Fibroblast of mammary gland (primary cell): ENCODE results near the gene MAOA.

Experiments used
- DNase-seq: peaks from one replicate; pipeline ENCODE4 v3.0.0-alpha.2; 2010; ENCODE audit warnings: low read depth
- H3K4me3 ChIP-seq: 2 replicates; pipeline ENCODE4 v1.5.1; 2011; ENCODE audit warnings: low read depth, mild to moderate bottlenecking, low read length, moderate library complexity; ENCODE audit not compliant: control insufficient read depth
- TF ChIP-seq, protein P1 (sequence below): conservative IDR thresholded peaks from 2 replicates; pipeline ENCODE4 v1.5.1; 2011; ENCODE audit warnings: low read depth, low read length, inconsistent platforms; ENCODE audit not compliant: control insufficient read depth, insufficient read depth

Gene MAOA

DNA sequence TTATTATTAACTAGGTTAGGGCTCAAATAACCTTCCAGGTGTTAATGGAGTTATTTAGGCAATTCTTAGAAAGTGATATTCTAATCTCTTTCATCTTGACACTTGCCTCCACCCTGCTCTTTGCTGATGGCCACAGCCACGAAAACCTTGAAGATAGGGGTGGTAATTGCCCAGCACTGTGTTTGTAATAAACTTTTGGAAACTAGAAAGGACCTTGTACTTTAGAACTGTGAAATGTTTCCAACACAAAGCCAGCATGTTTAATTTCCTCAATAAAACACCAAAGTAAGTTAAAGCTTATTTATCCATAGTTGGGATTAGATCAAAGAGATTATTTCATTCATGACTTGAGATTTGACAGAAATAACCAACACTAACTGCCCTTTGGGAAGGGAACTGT lies 78.3 kb downstream of the MAOA start:
- no peak overlapping the region for H3K4me3 ChIP-seq
- no peak for DNase-seq
- TF ChIP-seq, protein P1, sequence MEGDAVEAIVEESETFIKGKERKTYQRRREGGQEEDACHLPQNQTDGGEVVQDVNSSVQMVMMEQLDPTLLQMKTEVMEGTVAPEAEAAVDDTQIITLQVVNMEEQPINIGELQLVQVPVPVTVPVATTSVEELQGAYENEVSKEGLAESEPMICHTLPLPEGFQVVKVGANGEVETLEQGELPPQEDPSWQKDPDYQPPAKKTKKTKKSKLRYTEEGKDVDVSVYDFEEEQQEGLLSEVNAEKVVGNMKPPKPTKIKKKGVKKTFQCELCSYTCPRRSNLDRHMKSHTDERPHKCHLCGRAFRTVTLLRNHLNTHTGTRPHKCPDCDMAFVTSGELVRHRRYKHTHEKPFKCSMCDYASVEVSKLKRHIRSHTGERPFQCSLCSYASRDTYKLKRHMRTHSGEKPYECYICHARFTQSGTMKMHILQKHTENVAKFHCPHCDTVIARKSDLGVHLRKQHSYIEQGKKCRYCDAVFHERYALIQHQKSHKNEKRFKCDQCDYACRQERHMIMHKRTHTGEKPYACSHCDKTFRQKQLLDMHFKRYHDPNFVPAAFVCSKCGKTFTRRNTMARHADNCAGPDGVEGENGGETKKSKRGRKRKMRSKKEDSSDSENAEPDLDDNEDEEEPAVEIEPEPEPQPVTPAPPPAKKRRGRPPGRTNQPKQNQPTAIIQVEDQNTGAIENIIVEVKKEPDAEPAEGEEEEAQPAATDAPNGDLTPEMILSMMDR: no peak

DNA sequence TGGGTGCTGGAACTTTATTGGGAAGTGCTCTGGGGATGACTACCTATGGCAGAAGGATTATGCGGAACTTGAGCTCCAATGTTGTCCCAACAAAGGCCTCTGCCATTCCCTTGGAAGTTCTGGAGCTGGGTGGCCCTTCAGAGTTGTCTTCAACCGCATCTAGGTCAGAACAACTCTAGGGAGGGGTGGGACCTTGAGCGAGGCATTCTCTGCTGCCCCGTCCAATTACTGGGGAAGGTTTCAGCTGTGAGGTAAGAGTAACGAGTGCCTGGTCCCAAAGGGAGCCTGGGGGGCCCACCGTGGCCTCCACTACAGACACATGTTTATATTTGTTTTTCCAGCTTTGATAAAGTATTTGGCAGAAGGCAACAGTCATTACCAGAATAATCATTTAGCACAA lies 79.4 kb downstream of the MAOA start:
- TF ChIP-seq, protein P1: no peak
- DNase-seq: no peak
- H3K4me3 ChIP-seq: no peak overlapping the region

DNA sequence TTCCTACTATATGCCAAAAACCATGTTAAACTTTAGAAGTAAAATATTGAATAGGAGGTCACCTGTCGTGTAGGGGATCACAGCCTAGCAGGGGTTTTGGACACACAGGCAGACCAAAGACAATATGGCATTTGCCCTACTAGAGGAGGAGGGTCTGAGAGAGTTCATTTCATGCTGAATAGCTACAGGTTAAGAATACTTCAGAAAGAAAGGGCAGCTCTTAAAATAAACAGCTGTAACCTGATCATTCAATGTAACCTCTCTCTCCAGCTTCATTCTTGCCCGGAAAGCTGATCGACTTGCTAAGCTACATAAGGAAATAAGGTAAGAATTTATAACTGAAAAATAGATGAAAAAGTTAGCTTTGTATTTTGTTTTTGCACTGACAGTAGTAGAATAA lies 79.9 kb downstream of the MAOA start:
- no peak overlapping the region for H3K4me3 ChIP-seq
- TF ChIP-seq, protein P1: no peak
- no peak for DNase-seq

DNA sequence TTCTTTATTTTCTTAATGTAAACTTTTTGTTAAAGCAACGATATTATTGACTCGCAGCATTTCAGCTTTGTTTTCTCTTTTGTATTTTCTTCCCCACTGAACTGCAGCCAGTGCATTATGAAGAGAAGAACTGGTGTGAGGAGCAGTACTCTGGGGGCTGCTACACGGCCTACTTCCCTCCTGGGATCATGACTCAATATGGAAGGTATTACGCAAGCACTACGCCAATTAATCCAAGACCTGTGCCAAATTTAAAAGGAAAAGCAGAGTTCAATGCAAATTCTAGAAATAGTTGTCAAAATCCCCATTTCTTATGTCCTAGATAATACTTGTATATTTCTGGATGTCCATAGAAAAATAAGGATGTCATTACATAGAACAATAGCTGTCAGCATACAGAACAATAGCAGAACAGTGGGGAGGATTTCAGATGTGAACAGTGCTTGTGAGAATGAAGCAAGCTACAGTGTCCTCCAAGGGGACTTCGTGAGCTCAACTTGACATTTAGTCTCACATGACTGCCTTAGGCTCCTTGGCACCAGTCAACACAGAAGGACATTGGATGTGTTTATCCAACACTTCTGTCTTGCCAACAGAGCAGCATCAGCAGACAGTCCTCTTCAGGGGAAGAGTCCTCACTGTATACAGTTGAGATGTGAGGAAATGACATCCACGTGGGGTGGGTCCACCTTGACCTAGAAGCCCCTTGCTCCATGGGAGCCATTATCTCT lies 85.9 kb downstream of the MAOA start:
- H3K4me3 ChIP-seq: no peak overlapping the region
- DNase-seq: peak; percentile 82
- TF ChIP-seq, protein P1: no peak

DNA sequence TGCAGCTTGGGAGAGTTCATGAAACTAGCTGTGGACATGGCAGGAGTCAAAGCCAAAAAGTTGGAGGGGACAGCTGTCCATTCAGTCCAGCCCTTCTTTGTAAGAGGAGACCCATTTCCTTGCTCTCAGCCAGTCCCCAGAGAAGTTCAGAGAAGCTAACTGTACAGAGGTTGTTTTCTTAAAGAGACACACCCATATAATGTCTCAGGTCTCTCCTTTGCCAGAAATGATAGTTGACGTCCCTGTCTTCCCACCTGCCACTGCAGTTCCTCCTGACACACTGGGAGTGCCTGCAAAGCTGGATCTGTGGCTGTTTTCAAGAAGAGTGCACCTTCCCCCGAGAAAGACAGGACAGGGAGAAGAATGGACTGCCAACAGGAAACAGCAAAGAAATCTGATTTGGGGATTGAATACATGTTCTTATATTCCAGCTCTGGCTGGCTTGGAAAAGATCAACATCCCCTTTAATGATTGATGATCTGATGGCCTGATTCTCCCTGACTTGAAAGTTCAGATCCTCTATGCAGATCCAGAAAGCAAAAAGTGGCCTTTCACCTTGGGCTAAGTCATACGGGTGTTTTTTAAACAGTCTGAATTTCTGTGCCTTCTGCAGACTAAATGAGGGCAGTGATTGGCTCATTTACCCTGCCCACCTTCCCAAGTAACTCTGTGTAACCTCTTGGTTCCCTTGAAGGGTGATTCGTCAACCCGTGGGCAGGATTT lies 87.2 kb downstream of the MAOA start:
- no peak overlapping the region for H3K4me3 ChIP-seq
- TF ChIP-seq, protein P1: no peak
- no peak for DNase-seq

DNA sequence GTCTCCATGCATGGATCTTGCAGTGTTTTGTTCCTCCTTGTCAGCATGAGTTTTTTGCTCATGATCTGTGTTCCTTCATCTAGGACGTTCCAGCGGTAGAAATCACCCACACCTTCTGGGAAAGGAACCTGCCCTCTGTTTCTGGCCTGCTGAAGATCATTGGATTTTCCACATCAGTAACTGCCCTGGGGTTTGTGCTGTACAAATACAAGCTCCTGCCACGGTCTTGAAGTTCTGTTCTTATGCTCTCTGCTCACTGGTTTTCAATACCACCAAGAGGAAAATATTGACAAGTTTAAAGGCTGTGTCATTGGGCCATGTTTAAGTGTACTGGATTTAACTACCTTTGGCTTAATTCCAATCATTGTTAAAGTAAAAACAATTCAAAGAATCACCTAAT lies 88.2 kb downstream of the MAOA start:
- TF ChIP-seq, protein P1: no peak
- no peak for DNase-seq
- H3K4me3 ChIP-seq: no peak overlapping the region
